NK-92 (cell line): ENCODE measurements around the gene CA5A.

ENCODE experiments used
- DNase-seq: peaks from one replicate; lab custom pipeline; 2025; ENCODE audit not compliant: unreplicated experiment; lab: John Stamatoyannopoulos, UW

The CA5A gene

GRCh38 chr16:87854053-87854906 is 82.0 kb downstream of the CA5A start:
- DNase-seq, result no peak

- no peak for DNase-seq
Observed at GRCh38 chr16:87853411-87854052, 82.8 kb downstream of the CA5A start.

- no peak for DNase-seq
Observed at GRCh38 chr16:87851601-87852000, 84.7 kb downstream of the CA5A start.

- DNase-seq, result no peak
Observed at GRCh38 chr16:87851141-87851587, 85.2 kb downstream of the CA5A start.

- DNase-seq, result no peak
Observed at GRCh38 chr16:87850009-87851006, 86.0 kb downstream of the CA5A start.

GRCh38 chr16:87849419-87850008 is 86.8 kb downstream of the CA5A start:
- no peak for DNase-seq

- no peak for DNase-seq
Observed at GRCh38 chr16:87848676-87849345, 87.5 kb downstream of the CA5A start.

- no peak for DNase-seq
Observed at GRCh38 chr16:87847785-87848675, 88.3 kb downstream of the CA5A start.

GRCh38 chr16:87847467-87847784 is 88.9 kb downstream of the CA5A start:
- no peak for DNase-seq

- DNase-seq, result no peak
Observed at GRCh38 chr16:87846705-87847466, 89.4 kb downstream of the CA5A start.

- DNase-seq, result no peak
Observed at GRCh38 chr16:87845807-87846619, 90.3 kb downstream of the CA5A start.

- DNase-seq, result no peak
Observed at GRCh38 chr16:87845213-87845612, 91.1 kb downstream of the CA5A start.

- DNase-seq, result no peak
Observed at GRCh38 chr16:87844809-87845208, 91.5 kb downstream of the CA5A start.

- DNase-seq, result no peak
Observed at GRCh38 chr16:87844120-87844733, 92.1 kb downstream of the CA5A start.

GRCh38 chr16:87843678-87844105 is 92.6 kb downstream of the CA5A start:
- no peak for DNase-seq

GRCh38 chr16:87842209-87842869 is 94.0 kb downstream of the CA5A start:
- DNase-seq, result no peak
